Effector CD4-positive, alpha-beta T cell (primary cell): Measurements from ENCODE around the gene PLCD3.

Experiments
- DNase-seq: peaks from one replicate; pipeline ENCODE4 v3.0.0-alpha.2; 2020

Gene PLCD3

DNA sequence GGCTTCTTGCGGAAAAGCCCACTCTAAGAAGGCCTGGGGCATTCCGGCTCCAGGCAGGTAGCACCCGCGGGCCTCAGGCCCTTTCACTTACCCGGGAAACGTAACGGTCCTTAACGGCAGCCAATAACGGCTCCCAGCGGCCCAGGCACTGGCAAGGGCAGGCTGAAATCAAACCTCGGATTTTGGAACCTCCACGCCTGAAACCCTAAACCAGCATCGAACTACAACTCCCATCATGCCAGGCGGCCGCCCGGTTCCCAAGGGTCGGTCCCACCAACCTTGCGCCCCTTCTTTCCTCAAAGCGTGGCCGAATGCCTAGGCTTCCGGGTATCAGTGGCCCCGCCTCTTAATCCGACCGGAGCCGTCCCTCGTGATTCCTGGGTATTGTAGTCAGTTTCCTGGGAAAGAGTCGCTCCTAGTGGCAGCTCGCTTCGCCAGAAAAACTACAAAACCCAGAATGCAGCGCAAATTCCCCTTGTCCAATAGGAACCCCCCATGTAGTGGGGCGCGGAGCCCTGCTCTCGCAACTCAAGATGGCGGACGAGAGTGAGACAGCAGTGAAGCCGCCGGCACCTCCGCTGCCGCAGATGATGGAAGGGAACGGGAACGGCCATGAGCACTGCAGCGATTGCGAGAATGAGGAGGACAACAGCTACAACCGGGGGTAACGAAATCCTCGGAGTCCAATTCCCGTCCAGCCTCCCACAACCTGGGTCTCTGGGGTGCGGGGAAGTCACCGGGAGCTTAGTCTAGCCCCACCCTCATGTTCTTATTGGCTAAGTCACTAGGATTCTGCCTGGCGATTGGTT lies 71.3 kb downstream of the PLCD3 start, which contains the start of gene NMT1:
Gene NMT1, plus strand, starts transcription at position 521 of the 809 bp plus-strand sequence. Its CDS starts 13 bp downstream, at position 534.
- peak; percentile 94 for DNase-seq

- DNase-seq: no peak
These were observed 71.9 kb downstream of the PLCD3 start for GRCh38 chr17:45060382-45060796.
